Gastroesophageal sphincter (tissue), 3 donors: ENCODE data around the gene KRT2.

Experiments
- POLR2A ChIP-seq, 2 donors: fragments of 450-650 bp; IDR thresholded peaks; one replicate each; pipeline ENCODE4 v1.6.1; 2017; ENCODE audit warnings: antibody characterized with exemption in 2 of 2, mild to moderate bottlenecking in 2 of 2, moderate library complexity in 1 of 2
- TF ChIP-seq, protein P1 (sequence below), 4 experiments: fragments of 200-600 bp in 2 of 4; fragments of 450-650 bp in 2 of 4; sonication (generic) in 1 of 4; IDR thresholded peaks; one replicate each; pipeline ENCODE4 v1.5.1; 2017 to 2019; ENCODE audit warnings: antibody characterized with exemption in 4 of 4, mild to moderate bottlenecking in 2 of 4, moderate library complexity in 2 of 4

DNA sequence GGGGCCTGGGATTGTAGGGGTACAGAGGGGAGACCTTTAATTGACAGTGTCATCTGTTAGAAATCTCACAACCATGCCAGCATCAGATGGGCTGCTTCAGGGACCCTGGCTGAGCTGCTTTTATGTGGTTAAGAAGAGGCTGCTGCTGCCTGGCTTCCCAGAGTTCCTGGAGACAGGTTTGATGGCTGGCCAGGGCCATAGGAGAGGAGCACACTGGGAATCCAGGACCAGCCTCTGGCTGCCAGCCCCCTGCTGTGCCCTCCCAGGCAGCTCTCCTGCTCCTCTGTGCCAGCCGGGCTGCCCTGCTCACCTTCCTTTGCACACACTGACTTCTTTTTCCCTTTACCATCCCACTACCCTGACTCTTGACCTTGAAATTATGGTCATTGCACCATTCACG lies 33.1 kb downstream of the KRT2 start:
- TF ChIP-seq, protein P1, sequence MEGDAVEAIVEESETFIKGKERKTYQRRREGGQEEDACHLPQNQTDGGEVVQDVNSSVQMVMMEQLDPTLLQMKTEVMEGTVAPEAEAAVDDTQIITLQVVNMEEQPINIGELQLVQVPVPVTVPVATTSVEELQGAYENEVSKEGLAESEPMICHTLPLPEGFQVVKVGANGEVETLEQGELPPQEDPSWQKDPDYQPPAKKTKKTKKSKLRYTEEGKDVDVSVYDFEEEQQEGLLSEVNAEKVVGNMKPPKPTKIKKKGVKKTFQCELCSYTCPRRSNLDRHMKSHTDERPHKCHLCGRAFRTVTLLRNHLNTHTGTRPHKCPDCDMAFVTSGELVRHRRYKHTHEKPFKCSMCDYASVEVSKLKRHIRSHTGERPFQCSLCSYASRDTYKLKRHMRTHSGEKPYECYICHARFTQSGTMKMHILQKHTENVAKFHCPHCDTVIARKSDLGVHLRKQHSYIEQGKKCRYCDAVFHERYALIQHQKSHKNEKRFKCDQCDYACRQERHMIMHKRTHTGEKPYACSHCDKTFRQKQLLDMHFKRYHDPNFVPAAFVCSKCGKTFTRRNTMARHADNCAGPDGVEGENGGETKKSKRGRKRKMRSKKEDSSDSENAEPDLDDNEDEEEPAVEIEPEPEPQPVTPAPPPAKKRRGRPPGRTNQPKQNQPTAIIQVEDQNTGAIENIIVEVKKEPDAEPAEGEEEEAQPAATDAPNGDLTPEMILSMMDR (IDR thresholded peaks at IDR 0.05): no peak
- no peak for TF ChIP-seq POLR2A (IDR thresholded peaks at IDR 0.05)
